Natural killer cell (primary cell): ENCODE results near the gene ANO10. TPM values are rescaled to one million over a fixed set of nuclear protein-coding genes. Genes with fewer than 3 reads are reported as not detected.

Experiments
- ATAC-seq, 3 donors: fragments of 150-1000 bp in 2 of 3; fragments of 200-7000 bp in 1 of 3; cut with Tn5 transposase; 1 replicate in 1 of 3; 2 replicates in 2 of 3; pipeline ENCODE4 v1.10.0; 2021; ENCODE audit warnings: mild to moderate bottlenecking in 2 of 3, moderate library complexity in 2 of 3
- DNase-seq, 2 donors: peaks; one replicate each; pipeline versions ENCODE4 v3.0.0 to v3.0.0-alpha.2; 2013 to 2021; ENCODE audit warnings: mixed read lengths in 1 of 2
- H3K27ac ChIP-seq: one replicate; pipeline ENCODE4 v1.5.1; 2013; ENCODE audit warnings: mild to moderate bottlenecking, low read length
- H3K27me3 ChIP-seq: one replicate; pipeline ENCODE4 v1.6.1; 2013; ENCODE audit warnings: low read length; ENCODE audit not compliant: control insufficient read depth, insufficient read depth
- H3K36me3 ChIP-seq: one replicate; pipeline ENCODE4 v1.6.1; 2013; ENCODE audit warnings: low read length; ENCODE audit not compliant: control insufficient read depth, insufficient read depth
- H3K4me1 ChIP-seq: one replicate; pipeline ENCODE4 v1.6.1; 2013; ENCODE audit warnings: low read length; ENCODE audit not compliant: control insufficient read depth, insufficient read depth
- H3K4me3 ChIP-seq: one replicate; pipeline ENCODE4 v1.5.1; 2013; ENCODE audit warnings: low read length
- H3K9me3 ChIP-seq: one replicate; pipeline ENCODE4 v1.6.1; 2013; ENCODE audit warnings: low read length; ENCODE audit not compliant: control insufficient read depth, insufficient read depth
- H3K27ac Mint-ChIP-seq, 2 donors: one replicate each; pipeline ENCODE4 v1.8.0; 2022; ENCODE audit warnings: mild to moderate bottlenecking in 2 of 2, mixed read lengths in 2 of 2, moderate library complexity in 1 of 2
- H3K27me3 Mint-ChIP-seq, 2 donors: one replicate each; pipeline ENCODE4 v1.8.0; 2022; ENCODE audit warnings: low read depth in 2 of 2, mixed read lengths in 2 of 2
- H3K36me3 Mint-ChIP-seq: one replicate; pipeline ENCODE4 v1.8.0; 2022; ENCODE audit warnings: mixed read lengths
- H3K4me1 Mint-ChIP-seq, 2 donors: one replicate each; pipeline ENCODE4 v1.8.0; 2022; ENCODE audit warnings: mixed read lengths in 2 of 2
- H3K4me3 Mint-ChIP-seq: one replicate; pipeline ENCODE4 v1.8.0; 2022; ENCODE audit warnings: mild to moderate bottlenecking, moderate library complexity, mixed read lengths
- H3K9me3 Mint-ChIP-seq, 2 donors: one replicate each; pipeline ENCODE4 v1.8.0; 2022; ENCODE audit warnings: mixed read lengths in 2 of 2
- WGBS: methylation state at CpG from one replicate; pipeline ENCODE4 v1.1.7; 2013; ENCODE audit warnings: missing lambda C conversion rate; ENCODE audit not compliant: insufficient coverage; 5-methylcytosine and 5-hydroxymethylcytosine counted together
- intact Hi-C: fragments of 100-400 bp; cut with micrococcal nuclease; formaldehyde crosslinking; loops from one replicate; pipeline ENCODE4 v1.14.2; 2022
- total RNA-seq, 4 donors: library from RNA; stranded (reverse); fragments of 120-200 nt in 1 of 4; gene quantifications; one replicate each; pipeline versions ENCODE4 v1.2.3 to v1.2.4, GENCODE V29; 2013 to 2022
- TF ChIP-seq, protein P1 (sequence below): fragments of 200-600 bp; IDR thresholded peaks from one replicate; pipeline ENCODE4 v1.8.0; 2022; ENCODE audit warnings: antibody characterized with exemption

Gene ANO10
- total RNA-seq, 3 donors from 2014 or later (not counting 1 experiment from before 2014, with no cell fraction given): 8.9 to 11.2 (median 10.9) TPM

GRCh38 chr3:43490640-43491185, 131.1 kb downstream of the ANO10 start:
- Histone ChIP-seq H3K27me3 (no peaks in the 10 kb centered on the region), H3K4me1 (no peaks in the 10 kb centered on the region), H3K4me3 (no peak overlapping the region), H3K9me3 (no peaks in the 10 kb centered on the region), H3K27ac (no peak overlapping the region), H3K36me3 (no peaks in the 10 kb centered on the region)
- no peak overlapping the region for H3K27ac Mint-ChIP-seq
- H3K36me3 Mint-ChIP-seq: peaks cover 6% of the 10 kb centered on the region
- no peak overlapping the region for H3K4me3 Mint-ChIP-seq
- no peak for ATAC-seq
- intact Hi-C loops: no loop called here
- DNase-seq: no peak
- no peaks in the 10 kb centered on the region for H3K9me3 Mint-ChIP-seq
- TF ChIP-seq, protein P1, sequence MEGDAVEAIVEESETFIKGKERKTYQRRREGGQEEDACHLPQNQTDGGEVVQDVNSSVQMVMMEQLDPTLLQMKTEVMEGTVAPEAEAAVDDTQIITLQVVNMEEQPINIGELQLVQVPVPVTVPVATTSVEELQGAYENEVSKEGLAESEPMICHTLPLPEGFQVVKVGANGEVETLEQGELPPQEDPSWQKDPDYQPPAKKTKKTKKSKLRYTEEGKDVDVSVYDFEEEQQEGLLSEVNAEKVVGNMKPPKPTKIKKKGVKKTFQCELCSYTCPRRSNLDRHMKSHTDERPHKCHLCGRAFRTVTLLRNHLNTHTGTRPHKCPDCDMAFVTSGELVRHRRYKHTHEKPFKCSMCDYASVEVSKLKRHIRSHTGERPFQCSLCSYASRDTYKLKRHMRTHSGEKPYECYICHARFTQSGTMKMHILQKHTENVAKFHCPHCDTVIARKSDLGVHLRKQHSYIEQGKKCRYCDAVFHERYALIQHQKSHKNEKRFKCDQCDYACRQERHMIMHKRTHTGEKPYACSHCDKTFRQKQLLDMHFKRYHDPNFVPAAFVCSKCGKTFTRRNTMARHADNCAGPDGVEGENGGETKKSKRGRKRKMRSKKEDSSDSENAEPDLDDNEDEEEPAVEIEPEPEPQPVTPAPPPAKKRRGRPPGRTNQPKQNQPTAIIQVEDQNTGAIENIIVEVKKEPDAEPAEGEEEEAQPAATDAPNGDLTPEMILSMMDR: no peak
- H3K27me3 Mint-ChIP-seq: no peaks in the 10 kb centered on the region
- peaks cover 5% of the 10 kb centered on the region in 2 donors for H3K4me1 Mint-ChIP-seq
- WGBS: 92% methylated on average over 7 of the region's 7 CpGs

DNA sequence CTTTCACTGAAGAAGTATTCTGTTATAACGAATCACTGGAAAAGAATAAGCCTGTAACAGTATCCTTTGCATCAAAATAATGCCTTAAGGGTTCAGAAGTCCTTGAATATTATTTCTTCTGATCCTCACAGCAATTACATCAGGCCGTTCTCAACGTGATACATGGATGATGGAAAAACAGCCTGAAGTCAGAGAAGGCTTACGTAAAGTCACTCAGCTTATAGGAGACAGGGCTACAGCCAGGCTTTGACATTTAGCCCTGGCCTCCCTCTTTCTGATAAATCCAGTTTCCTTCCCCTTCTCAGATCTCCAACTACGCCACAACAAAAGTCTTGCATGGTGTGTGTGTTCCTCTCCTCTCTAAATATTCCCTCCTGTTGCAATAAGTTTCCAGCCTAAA, 131.9 kb downstream of the ANO10 start:
- peaks cover 6% of the 10 kb centered on the region for H3K36me3 Mint-ChIP-seq
- no peak overlapping the region for H3K27ac Mint-ChIP-seq
- Histone ChIP-seq H3K36me3 (no peaks in the 10 kb centered on the region), H3K27me3 (no peaks in the 10 kb centered on the region), H3K27ac (no peak overlapping the region), H3K4me3 (no peak overlapping the region), H3K9me3 (no peaks in the 10 kb centered on the region), H3K4me1 (no peaks in the 10 kb centered on the region)
- H3K4me1 Mint-ChIP-seq: peaks cover 5% of the 10 kb centered on the region in 2 donors
- no peaks in the 10 kb centered on the region for H3K9me3 Mint-ChIP-seq
- intact Hi-C loops: no loop called here
- ATAC-seq (no peak), DNase-seq (no peak)
- H3K4me3 Mint-ChIP-seq: no peak overlapping the region
- H3K27me3 Mint-ChIP-seq: no peaks in the 10 kb centered on the region
- 75% methylated on average over 5 of the region's 5 CpGs for WGBS
- TF ChIP-seq, protein P1: no peak

GRCh38 chr3:43485931-43486330, 135.9 kb downstream of the ANO10 start:
- Histone ChIP-seq H3K4me3 (no peak overlapping the region), H3K4me1 (peaks cover 9% of the 10 kb centered on the region), H3K36me3 (no peaks in the 10 kb centered on the region), H3K9me3 (no peaks in the 10 kb centered on the region), H3K27me3 (no peaks in the 10 kb centered on the region), H3K27ac (no peak overlapping the region)
- intact Hi-C loops: no loop called here
- Mint-ChIP-seq H3K4me1 (peaks cover 23 to 30% of the 10 kb centered on the region in 2 donors), H3K27me3 (no peaks in the 10 kb centered on the region), H3K27ac (no peak overlapping the region), H3K4me3 (no peak overlapping the region), H3K9me3 (no peaks in the 10 kb centered on the region), H3K36me3 (no peaks in the 10 kb centered on the region)
- ATAC-seq (no peak), DNase-seq (no peak)
- WGBS: 86% methylated on average over 1 of the region's 1 CpG
- TF ChIP-seq, protein P1: no peak

DNA sequence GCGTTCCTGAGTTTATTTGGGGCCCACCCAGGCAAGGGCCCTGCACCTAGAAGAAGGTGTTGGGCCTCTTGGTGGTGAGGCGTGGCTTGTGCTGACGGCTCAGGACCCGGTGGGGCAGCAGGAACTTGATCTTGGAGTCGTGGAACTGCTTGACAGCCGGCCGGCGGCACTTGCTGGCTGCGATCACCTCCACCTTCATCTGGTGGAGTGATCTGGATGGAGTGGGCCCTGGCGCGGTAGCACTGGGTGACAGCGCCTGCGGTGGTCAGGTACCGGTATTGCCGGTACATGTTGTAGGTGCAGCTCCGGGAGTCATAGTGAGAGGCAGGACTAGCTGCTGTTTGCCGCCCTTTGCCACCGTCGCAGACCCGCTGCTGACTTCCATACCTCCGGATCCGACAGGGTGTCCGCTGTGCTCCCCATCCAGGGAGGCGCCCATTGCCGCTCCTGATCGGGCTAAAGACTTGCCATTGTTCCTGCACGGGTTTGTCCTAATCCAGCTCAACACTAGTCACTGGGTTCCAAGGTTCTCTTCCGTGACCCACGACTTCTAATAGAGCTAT, 136.8 kb downstream of the ANO10 start:
- no peaks in the 10 kb centered on the region for H3K36me3 Mint-ChIP-seq
- H3K9me3 Mint-ChIP-seq: no peaks in the 10 kb centered on the region
- Histone ChIP-seq H3K27me3 (no peaks in the 10 kb centered on the region), H3K9me3 (no peaks in the 10 kb centered on the region), H3K4me1 (peaks cover 9% of the 10 kb centered on the region), H3K36me3 (no peaks in the 10 kb centered on the region), H3K27ac (no peak overlapping the region), H3K4me3 (no peak overlapping the region)
- no peak overlapping the region for H3K4me3 Mint-ChIP-seq
- ATAC-seq: no peak
- no peak overlapping the region for H3K27ac Mint-ChIP-seq
- DNase-seq: no peak
- peaks cover 30 to 32% of the 10 kb centered on the region in 2 donors for H3K4me1 Mint-ChIP-seq
- no peaks in the 10 kb centered on the region for H3K27me3 Mint-ChIP-seq
- TF ChIP-seq, protein P1: no peak
- 97% methylated on average over 29 of the region's 29 CpGs for WGBS
- intact Hi-C loops: no loop called here
